ENCODE results near the gene CPEB3.

- TF ChIP-seq CTCF (IDR thresholded peaks at IDR 0.05) (no peak), REST (IDR thresholded peaks at IDR 0.05; ENCODE audit: insufficient read depth in 1 of 2, low read depth in 2 of 2, low read length in 1 of 2) (no peak), POLR2AphosphoS5 (IDR thresholded peaks at IDR 0.05; ENCODE audit: low read depth, low read length) (no peak), SIN3A (IDR thresholded peaks at IDR 0.05; ENCODE audit: borderline replicate concordance, insufficient read depth, low read depth, low read length) (no peak), TCF7L2 (IDR thresholded peaks at IDR 0.05; ENCODE audit: low read depth, low read length) (no peak)
These were observed 49.7 kb downstream of the CPEB3 start for GRCh38 chr10:92241158-92241500.
